HepG2 (cell line): Measurements from ENCODE around the gene SCN7A. TPM values are rescaled to one million over a fixed set of nuclear protein-coding genes. Genes with fewer than 3 reads are reported as not detected.
A peak's percentile ranks its signal among the peaks of the same experiment; 100 is the strongest.

Experiments used
- ASH2L ChIP-seq: fragments of 300-600, 200-600 bp; sonication (generic); IDR thresholded peaks from 2 replicates; pipeline ENCODE4 v1.7.0; 2017; ENCODE audit warnings: low read depth, mild to moderate bottlenecking, moderate library complexity, mixed read lengths, low read length; ENCODE audit not compliant: insufficient read length
- ATF1 ChIP-seq: IDR thresholded peaks from 2 replicates; pipeline ENCODE4 v1.6.1; 2016; ENCODE audit warnings: mild to moderate bottlenecking, control low read depth
- CERS6 ChIP-seq: sonication (generic); formaldehyde crosslinking; IDR thresholded peaks from 2 replicates; pipeline ENCODE4 v1.5.0; 2020; ENCODE audit warnings: missing genetic modification reagents
- GPN1 ChIP-seq: sonication (generic); formaldehyde crosslinking; IDR thresholded peaks from 2 replicates; pipeline ENCODE4 v1.5.1; 2020; ENCODE audit warnings: missing genetic modification reagents, borderline replicate concordance
- KIAA2018 ChIP-seq: sonication (generic); formaldehyde crosslinking; IDR thresholded peaks from 2 replicates; pipeline ENCODE4 v1.5.0; 2020; ENCODE audit warnings: mild to moderate bottlenecking, missing genetic modification reagents, borderline replicate concordance
- LRRFIP1 ChIP-seq: sonication (generic); formaldehyde crosslinking; conservative IDR thresholded peaks from 2 replicates; pipeline ENCODE4 v1.4.0; 2020; ENCODE audit warnings: missing genetic modification reagents
- MED1 ChIP-seq: sonication (generic); formaldehyde crosslinking; IDR thresholded peaks from 2 replicates; pipeline ENCODE4 v1.4.0; 2020; ENCODE audit warnings: missing genetic modification reagents
- MED8 ChIP-seq: sonication (generic); formaldehyde crosslinking; IDR thresholded peaks from 2 replicates; pipeline ENCODE4 v1.8.1; 2023; ENCODE audit warnings: mild to moderate bottlenecking, missing genetic modification reagents; ENCODE audit not compliant: insufficient replicate concordance
- PCBP1 ChIP-seq: fragments of 200-400 bp; formaldehyde crosslinking; IDR thresholded peaks from 2 replicates; pipeline ENCODE4 v1.6.1; 2017; ENCODE audit warnings: mild to moderate bottlenecking, low read depth, low read length, borderline replicate concordance
- PPARG ChIP-seq: conservative IDR thresholded peaks from 2 replicates; pipeline ENCODE4 v1.6.1; 2016; ENCODE audit warnings: missing biosample characterization, missing genetic modification reagents
- RCOR2 ChIP-seq: IDR thresholded peaks from 2 replicates; pipeline ENCODE4 v1.6.1; 2016; ENCODE audit warnings: missing biosample characterization, missing genetic modification reagents
- ZNF460 ChIP-seq: sonication (generic); formaldehyde crosslinking; IDR thresholded peaks from 2 replicates; pipeline ENCODE4 v1.5.1; 2020; ENCODE audit warnings: missing genetic modification reagents, mild to moderate bottlenecking, borderline replicate concordance
- ZNF512B ChIP-seq: sonication (generic); formaldehyde crosslinking; IDR thresholded peaks from 2 replicates; pipeline ENCODE4 v1.5.1; 2020; ENCODE audit warnings: missing genetic modification reagents, mild to moderate bottlenecking, borderline replicate concordance
- polyA plus RNA-seq, 8 experiments: library from polyadenylated mRNA; depleted of rRNA in 3 of 8; stranded (reverse) in 7 of 8; unstranded in 1 of 8; fragments of >200 nt; fragmentation: Illumina TruSeq in 4 of 8; extraction: Trizol in 4 of 8; gene quantifications; 2 replicates each; pipeline versions ENCODE4 v1.2.1 to v1.2.3, GENCODE V29; 2011 to 2016; ENCODE audit warnings: low read depth in 4 of 8, missing spikeins in 1 of 8, mixed read lengths in 1 of 8; ENCODE audit not compliant: insufficient read depth in 1 of 8
- total RNA-seq, 5 experiments: library from RNA; depleted of rRNA; stranded (reverse); fragments of >200 nt; fragmentation: Illumina TruSeq; extraction: Trizol; gene quantifications; 2 replicates each; pipeline ENCODE4 v1.2.3, GENCODE V29; 2016; ENCODE audit warnings: low read depth in 1 of 5

The SCN7A gene
- total and polyA plus RNA-seq, 2 of the 13 experiments (the other 11 are each of a cell fraction or from before 2014, with no cell fraction given): 0.01 TPM; not detected in 1

- TF ChIP-seq ZNF512B (CRISPR knock-in tag) (no peak), PPARG (CRISPR knock-in tag) (peak; percentile 76), ZNF460 (CRISPR knock-in tag) (no peak), CERS6 (CRISPR knock-in tag) (no peak), ASH2L (peak; percentile 52), LRRFIP1 (CRISPR knock-in tag) (no peak), RCOR2 (0 out of 2 replicates have a peak, but pooled peaks have one; percentile 65), MED1 (CRISPR knock-in tag) (peak; percentile 51), MED8 (no peak), PCBP1 (no peak), ATF1 (CRISPR knock-in tag) (0 out of 2 replicates have a peak, but pooled peaks have one; percentile 24), GPN1 (CRISPR knock-in tag) (no peak), KIAA2018 (no peak)
Observed at GRCh38 chr2:166361351-166362153, 132.5 kb downstream of the SCN7A start (continued).
